ENCODE results near the gene THOC2.
"Not testable (repeated sequence)": the region's sequence is repeated elsewhere in the genome, so short reads cannot be mapped to it uniquely, and the experiment has no call there.

THOC2 gene, protein sequence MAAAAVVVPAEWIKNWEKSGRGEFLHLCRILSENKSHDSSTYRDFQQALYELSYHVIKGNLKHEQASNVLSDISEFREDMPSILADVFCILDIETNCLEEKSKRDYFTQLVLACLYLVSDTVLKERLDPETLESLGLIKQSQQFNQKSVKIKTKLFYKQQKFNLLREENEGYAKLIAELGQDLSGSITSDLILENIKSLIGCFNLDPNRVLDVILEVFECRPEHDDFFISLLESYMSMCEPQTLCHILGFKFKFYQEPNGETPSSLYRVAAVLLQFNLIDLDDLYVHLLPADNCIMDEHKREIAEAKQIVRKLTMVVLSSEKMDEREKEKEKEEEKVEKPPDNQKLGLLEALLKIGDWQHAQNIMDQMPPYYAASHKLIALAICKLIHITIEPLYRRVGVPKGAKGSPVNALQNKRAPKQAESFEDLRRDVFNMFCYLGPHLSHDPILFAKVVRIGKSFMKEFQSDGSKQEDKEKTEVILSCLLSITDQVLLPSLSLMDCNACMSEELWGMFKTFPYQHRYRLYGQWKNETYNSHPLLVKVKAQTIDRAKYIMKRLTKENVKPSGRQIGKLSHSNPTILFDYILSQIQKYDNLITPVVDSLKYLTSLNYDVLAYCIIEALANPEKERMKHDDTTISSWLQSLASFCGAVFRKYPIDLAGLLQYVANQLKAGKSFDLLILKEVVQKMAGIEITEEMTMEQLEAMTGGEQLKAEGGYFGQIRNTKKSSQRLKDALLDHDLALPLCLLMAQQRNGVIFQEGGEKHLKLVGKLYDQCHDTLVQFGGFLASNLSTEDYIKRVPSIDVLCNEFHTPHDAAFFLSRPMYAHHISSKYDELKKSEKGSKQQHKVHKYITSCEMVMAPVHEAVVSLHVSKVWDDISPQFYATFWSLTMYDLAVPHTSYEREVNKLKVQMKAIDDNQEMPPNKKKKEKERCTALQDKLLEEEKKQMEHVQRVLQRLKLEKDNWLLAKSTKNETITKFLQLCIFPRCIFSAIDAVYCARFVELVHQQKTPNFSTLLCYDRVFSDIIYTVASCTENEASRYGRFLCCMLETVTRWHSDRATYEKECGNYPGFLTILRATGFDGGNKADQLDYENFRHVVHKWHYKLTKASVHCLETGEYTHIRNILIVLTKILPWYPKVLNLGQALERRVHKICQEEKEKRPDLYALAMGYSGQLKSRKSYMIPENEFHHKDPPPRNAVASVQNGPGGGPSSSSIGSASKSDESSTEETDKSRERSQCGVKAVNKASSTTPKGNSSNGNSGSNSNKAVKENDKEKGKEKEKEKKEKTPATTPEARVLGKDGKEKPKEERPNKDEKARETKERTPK (N-terminal part only)

DNA sequence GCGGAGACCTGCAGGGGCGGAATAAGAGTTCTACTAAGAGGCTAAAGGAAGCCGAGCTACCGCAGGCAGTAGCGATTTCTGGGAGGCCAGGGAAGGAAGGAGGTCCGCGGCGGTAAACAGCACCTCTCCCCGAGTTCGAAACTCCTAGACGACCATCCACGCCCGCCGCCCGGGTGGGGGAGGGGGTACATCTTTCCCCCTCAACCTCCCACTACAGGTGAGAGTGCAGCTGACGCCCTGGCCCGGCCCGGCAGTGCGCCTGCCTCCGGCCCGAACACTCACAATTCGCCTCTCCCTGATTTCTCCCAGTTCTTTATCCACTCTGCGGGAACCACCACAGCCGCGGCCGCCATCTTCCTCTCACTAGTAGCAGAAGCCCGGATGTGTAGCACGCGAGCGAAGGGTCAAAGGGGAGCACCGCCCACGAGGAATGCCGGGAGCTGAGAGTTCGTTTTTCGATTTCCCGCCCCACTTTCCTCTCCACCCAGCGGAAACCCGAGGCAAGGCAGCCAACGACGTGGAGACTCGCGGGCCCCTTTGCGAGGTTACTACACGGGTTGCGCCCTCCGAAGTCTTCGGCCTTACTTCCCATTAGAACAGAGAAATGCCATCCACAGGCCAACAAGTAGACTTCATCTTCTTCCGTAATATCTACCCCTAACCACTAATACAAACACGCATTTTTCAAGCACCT, at the start of gene THOC2:
Gene THOC2, minus strand, starts transcription at position 383 of the 694 bp plus-strand sequence. Its CDS starts 30 bp downstream, at position 353.
- peak; percentile 80 for DNase-seq

DNA sequence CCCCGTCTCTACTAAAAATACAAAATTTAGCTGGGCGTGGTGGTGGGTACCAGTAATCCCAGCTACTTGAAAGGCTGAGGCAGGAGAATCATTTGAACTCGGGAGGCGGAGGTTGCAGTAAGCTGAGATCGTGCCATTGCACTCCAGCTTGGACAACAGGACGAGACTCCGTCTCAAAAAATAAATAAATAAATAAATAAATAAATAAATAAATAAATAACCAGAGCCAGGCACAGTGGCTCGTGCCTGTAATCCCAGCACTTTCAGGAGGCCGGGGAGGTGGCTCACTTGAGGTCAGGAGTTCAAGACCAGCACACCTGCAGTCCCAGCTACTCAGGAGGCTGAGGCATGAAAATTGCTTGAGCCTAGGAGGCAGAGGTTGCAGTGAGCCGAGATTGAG, 48.9 kb upstream of the THOC2 start:
- DNase-seq, result not testable (repeated sequence)

DNA sequence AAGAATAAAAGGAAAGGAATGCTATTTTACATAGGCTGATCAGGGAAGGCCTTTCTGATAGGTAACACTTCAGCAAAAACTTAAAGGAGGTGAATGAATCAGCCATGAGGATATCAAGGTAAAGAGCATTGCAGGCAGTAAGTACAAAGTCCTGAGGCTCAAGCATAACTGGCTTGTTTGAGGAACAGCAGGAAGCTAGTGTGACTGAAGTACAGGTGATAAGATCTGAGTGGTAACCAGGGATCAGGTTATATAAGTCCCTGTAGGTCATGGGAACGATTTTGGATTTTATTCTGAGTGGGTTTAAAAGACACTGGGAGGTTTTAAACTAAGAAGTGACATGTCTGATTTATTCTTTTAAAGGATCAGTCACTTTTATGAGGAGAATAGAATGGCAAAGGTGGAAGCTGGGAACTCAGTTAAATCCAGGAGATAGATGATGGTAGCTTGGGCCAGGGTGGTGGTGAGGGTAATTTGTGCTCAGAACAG, 47.1 kb upstream of the THOC2 start:
- DNase-seq, result no peak

DNA sequence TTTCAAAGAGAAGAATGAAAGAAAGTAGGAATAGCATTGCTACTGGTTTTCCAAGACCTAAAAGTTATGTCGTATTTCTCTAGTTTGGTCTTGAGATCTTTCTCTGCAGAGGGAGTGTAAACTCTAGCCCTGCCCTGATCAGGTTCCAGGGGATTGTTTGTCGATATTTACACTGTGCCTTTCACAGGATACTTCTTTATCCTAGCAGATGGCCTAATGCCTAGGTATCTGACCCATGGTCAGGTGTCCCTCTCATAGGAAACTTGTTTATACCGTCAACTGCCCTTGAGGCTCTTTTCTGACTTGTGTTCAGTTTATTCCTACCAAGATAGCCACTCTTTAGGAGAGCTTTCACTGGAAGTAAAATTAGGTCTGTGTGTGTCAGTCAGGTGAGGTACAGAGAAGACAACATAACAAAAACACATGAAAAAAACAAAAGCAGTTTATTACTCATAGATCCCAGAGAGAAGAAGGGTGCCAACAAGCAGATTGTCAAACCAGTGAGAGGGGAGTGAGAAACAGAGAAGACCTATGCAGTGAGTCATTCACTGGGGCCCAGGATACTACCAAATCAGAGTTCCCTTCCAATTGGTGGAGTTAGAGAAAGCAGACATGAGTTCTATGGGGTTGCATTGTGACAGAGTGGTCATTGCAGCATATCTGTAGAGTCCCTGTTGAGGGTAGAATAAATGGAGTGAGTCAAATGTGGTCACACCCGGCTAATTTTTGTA, 40.6 kb upstream of the THOC2 start:
- DNase-seq, result no peak

DNA sequence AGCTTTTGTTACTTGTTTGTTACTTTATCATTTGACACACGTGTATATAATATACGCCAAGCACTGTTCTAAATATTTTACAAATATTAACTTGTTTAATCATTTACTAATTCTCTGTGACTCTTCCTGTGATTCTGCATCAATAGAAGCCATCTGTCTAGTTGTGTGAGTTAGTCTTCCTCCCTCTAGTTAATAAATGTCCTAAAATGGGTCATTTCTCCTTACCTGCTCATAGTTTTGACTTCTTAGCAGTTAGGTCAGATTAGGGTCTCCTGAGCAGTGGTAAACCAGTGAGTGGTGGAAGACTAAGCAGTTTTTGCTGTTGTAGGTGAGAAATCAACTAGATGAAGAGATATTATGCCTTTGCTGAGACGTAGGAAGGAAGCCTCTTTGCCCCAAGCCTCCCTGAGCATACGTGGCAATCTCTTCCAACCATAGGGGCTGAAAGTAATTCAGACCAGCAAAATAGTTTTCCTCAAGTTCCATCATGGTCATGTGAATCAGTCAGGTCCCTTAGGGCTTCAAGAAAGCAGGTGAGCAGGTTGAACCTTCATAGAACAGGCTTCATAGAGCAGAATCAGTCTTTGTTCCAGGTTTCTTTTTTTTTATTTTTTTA, 38.7 kb upstream of the THOC2 start:
- no peak for DNase-seq

DNA sequence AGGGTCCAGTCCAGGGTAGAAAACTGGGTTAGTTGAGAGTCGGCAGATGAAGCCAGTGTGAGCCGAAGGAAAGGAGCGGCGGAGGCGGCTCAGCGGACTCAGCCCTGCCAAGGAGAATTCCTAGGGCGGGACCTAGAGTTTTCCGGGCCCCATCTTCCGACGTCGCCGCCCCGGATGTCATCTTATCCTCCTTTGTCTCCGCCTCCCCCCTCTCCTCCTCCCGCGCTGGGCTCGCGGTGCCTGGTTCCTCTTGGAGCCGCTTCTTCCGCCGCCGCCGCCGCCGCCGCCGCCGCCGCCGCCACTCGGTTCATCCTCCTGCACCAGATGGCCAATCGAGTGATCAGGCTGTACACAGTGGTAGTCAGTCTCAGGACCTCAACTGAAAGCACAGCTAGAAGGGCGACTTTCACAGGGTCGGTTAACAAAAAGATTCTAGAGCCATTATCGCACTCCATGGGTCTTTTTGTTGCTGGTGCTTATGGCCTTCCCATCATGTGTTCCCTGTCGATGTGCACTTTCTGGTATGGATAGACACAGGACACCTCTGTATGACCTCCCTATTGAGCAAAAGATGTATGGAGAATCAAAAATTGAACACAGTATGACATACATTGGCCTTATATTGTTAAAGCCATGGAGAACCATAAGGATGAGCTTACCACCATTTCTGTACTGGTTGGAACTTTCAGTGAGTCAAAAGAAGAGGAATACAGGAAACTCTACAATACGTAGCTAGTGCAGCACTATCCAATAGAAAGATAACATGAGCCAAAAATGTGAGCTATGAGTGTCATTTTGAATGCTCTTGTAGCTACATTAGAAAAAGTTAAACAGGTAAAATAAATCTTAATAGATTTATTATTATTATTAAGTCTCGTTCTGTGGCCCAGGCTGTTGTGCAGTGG, 32.4 kb upstream of the THOC2 start:
- peak; percentile 81 for DNase-seq

DNA sequence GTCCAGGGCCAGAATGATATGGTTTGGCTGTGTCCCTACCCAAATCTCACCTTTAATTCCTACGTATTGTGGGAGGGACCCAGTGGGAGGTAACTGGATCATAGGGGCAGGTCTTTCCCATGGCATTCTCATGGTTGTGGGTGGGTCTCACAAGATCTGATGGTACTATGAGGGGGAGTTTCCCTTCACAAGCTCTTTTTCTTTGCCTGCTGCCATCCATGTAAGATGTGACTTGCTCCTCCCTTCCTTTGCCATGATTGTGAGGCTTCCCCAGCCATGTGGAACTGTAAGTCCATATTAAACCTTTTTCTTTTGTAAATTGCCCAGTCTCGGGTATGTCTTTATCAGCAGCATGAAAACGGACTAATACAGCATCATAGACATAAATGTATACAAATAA, 27.0 kb upstream of the THOC2 start:
- not testable (repeated sequence) for DNase-seq

DNA sequence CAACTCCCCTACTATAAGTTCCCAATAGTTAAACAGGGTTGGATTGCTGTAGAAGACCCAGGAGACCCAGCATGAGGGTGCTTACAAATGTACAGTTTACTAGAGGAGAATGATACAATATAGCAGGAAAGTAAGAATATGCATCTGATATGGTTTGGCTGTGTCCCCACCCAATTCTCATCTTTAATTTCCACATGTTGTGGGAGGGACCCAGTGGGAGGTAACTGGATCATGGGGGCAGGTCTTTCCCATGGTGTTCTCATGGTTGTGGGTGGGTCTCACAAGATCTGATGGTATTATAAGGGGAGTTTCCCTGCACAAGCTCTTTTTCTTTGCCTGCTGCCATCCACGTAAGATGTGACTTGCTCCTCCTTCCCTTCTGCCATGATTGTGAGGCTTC, 24.9 kb upstream of the THOC2 start:
- not testable (repeated sequence) for DNase-seq

DNA sequence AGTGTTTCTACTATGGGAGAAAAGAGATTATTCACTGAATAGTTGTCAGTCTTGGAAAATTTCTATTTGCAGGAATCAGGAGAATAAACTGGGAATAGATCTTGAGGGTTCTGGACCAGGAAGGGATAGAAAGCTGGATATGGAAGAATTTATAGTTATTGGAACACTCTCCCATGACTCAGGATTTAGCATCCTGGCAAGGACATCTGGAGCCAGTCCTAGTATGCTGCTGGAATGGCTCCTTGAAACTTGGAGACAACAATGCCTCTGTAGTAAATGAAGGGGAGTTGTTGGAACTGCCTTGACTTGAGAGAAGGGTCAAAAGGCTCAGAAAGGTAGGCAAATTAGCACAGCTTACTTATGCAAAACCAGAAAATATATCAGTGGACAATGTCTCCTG, 23.5 kb upstream of the THOC2 start:
- DNase-seq, result no peak

DNA sequence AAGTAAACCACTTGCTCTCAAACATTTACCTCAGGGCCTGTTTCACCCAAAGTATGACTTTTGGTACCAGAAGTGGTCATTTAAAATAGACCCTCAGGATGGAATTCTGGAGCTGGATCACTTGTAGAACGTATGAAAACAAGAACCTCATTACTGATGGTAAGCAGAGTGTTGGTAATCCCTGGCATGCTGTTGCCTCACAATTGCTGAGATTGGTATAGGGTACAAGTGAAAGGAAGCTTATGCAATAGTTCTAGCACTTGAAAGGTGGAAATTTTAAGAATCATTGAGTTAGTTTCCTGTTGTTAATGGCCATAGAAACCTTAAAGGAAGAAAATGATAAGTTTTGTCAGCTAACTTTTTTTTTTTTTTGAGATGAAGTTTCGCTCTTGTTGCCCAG, 22.3 kb upstream of the THOC2 start:
- DNase-seq, result no peak

DNA sequence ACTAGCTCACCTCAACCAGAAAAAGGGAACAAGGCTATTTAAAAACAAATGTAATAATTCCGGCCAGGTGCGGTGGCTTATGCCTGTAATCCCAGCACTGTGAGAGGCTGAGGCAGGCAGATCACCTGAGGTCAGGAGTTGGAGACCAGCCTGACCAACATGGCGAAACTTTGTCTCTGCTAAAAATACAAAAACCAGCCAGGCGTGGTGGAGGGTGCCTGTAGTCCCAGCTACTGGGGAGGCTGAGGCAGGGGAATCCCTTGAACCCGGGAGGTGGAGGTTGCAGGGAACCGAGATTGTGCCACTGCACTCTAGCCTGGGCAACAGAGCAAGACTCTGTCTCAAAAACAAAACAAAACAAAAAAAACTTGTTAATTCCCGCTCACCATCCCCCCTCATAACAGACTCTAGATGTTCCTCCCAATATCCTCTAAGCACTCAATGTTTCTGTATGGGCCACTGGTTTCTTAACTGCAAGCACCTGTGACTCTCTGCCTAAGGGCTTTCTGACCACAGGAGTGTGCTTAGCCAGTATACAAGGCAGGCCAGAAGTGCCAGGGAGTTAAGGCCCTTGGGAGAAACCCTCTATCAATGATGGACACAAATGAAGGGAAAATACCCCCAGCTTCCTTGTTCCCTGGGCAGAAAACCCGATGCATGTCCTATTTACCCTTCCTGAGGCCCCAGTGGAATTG, 21.0 kb upstream of the THOC2 start:
- no peak for DNase-seq

DNA sequence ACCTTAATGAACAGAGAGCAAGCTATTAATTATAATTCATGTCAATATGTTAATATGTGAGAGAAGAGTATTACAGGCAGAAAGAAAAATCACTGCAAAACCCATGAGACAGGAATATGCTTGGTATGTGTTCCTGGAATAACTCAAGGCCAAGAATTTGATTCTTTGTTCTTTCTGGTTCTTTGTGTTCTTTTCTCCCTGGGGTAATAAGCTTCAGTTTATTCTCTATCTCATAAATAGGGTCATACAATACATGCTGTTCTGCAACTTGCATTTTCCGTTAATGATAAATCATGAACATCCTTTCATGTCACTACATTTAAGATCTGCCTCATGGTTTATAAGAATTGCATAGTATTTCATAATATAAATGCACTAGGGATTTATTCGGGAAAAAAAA, 16.8 kb upstream of the THOC2 start:
- DNase-seq, result no peak

DNA sequence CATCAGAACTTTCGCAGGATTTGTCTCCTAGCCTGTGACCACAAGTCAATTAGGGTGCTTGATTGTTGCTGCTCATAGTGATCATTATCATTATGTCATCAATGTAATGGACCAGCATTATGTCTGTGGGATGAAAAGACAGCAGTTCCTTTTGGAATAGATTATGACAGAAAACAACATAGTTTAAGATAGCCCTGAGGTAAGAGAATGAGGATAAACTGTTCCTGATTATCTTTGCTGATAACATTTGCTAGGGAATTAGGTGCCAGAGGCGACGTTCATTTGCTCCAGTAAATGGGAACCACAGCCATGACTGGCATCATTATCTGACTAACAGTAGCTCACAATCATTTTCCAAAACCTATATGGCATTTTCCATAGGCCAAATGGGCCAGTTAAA, 12.7 kb upstream of the THOC2 start:
- DNase-seq, result no peak

DNA sequence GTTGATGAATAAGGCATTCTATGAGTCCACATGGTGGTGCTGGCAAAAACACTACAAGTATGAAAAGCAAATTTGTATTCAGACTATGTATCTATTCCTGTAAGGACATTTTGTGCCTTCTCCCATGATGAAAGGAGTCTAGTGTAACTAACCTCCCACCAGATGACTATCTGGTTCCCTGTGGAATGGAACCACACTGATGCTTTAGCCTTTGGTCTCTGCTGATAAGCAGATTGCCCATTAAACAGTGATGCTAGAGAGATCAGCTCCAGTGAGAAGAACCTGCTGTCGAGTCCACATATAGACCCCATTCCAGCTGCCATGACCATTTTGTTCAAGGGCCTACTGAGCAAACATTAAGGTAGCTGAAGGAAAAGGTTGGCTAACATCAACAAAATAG, 10.5 kb upstream of the THOC2 start:
- DNase-seq, result no peak

DNA sequence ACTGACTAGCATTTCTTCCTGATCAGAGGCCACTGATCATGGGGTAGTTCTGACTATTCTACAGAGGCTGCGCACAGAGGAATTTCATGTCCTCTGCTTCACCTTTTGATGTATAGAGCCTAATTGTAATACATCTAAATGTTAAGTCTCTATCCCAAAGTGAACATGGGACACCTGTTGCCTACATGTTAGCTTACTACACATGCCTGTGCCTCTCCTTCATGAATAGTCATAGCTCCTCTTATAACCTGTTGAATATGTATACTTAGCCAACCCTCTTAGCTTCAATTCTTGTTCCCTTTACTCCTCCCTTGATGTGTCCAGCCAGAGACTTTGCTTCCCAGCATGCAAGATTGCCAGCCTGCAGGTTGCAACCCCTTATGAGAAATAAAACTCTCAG, 9.6 kb upstream of the THOC2 start:
- DNase-seq, result no peak

DNA sequence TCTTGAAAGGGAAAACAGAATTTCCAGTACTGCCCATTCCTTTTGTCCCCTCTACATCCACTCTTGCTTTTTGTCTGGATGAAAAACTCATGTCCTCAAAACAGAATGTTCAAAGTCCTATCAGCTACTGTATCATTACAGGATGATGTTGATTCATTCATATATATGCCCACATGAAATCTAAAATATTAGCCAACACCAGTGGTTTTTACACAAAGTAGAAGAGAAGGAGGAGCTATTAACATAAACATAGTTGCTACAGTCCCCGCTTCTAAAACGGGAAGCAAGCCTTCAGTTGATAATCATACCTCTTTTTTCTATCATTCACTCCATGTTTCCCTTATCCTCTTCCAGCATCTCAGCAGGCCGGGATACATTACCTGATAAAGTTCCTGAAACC, 7.7 kb upstream of the THOC2 start:
- DNase-seq, result no peak

DNA sequence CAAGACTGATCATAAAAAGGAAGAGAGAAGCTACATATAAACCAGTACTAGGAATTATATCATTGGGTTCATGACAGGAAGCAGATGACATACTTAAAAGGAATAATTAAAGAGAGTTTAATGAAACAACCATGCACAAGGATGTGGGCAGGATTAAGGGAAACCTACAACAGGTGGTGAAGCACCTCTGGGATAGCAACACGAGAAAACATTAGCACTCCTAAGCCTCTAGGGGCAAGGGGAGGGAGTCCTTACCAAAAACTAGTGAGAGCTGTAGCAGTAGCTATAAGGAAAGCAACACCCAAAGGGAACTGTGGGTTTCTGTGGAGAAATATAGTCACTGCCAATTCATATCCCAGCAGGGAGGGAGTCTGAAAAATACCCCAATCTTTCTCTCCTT, 7.2 kb upstream of the THOC2 start:
- DNase-seq, result no peak

DNA sequence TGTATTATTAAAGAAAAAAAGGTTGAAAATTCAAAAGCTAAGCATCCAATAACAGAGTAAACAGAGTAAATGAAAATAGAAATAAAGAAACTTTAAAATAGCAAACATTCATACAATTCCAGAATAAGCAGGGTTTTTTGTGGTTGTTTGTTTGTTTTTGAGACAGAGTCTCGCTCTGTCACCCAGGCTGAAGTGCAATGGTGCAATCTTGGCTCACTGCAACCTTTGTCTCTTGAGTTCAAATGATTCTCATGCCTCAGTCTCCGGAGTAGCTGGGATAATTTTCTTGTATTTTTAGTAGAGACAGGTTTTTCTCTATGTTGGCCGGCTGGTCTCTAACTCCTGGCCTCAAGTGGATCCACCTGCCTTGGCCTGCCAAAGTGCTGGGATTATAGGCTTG, 6.6 kb upstream of the THOC2 start:
- no peak for DNase-seq

DNA sequence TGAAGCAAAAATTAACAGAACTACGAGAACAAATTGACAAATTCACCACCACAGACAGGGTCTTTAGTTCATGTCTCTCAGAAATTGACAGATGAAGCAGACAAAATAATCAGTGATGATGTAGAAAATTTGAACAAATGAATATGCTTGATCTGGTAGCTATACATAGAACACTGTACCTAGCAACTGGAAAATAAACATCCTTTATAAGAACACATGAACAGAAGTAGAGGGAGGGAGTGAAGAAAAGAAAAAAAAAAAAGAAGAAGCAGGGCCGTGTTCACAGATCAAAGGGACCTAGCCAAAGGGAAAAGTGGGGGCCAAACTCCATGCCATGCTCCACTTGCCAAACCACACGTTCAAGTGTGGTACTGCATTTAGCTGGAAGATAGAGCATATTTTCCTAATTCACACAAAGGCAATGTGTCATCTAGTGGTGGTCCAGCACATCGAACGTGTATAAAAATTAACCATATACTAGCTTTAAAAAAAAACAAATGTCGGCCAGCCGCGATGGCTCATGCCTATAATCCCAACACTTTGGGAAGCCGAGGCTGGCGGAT, 5.6 kb upstream of the THOC2 start:
- DNase-seq, result no peak

Measured in NCI-H2107 (cell line).